Measurements from ENCODE around the gene MRPL17. TPM values are rescaled to one million over a fixed set of nuclear protein-coding genes. Genes with fewer than 3 reads are reported as not detected.

MRPL17 gene
- total RNA-seq, 4 donors from 2014 or later, result 20.0 to 31.6 (median 29.0) TPM

- ATAC-seq (ENCODE audit: low FRiP score) (no peak), DNase-seq (ENCODE audit: low spot score) (no peak)
- no peak for TF ChIP-seq CTCF (IDR thresholded peaks at IDR 0.05)
These were observed 36.0 kb downstream of the MRPL17 start for GRCh38 chr11:6646918-6647679.

- no peak for TF ChIP-seq CTCF (IDR thresholded peaks at IDR 0.05)
- ATAC-seq (ENCODE audit: low FRiP score) (peak; percentile 4), DNase-seq (ENCODE audit: low spot score) (no peak)
These were observed 36.6 kb downstream of the MRPL17 start for GRCh38 chr11:6646576-6646917.

- TF ChIP-seq CTCF (IDR thresholded peaks at IDR 0.05), result no peak
- DNase-seq (ENCODE audit: low spot score) (no peak), ATAC-seq (ENCODE audit: low FRiP score) (peak; percentile 27)
These were observed 37.1 kb downstream of the MRPL17 start for GRCh38 chr11:6646071-6646470.

- no peak for ATAC-seq (ENCODE audit: low FRiP score)
- TF ChIP-seq CTCF (IDR thresholded peaks at IDR 0.05), result no peak
- DNase-seq (ENCODE audit: low spot score), result no peak
These were observed 40.2 kb downstream of the MRPL17 start for GRCh38 chr11:6642957-6643356.

GRCh38 chr11:6640985-6641701, 42.0 kb downstream of the MRPL17 start:
- no peak for ATAC-seq (ENCODE audit: low FRiP score)

GRCh38 chr11:6640036-6640984, 42.8 kb downstream of the MRPL17 start:
- ATAC-seq (ENCODE audit: low FRiP score) (no peak), DNase-seq (ENCODE audit: low spot score) (no peak)
- no peak for TF ChIP-seq CTCF (IDR thresholded peaks at IDR 0.05)

More at GRCh38 chr11:6640985-6641701, 42.0 kb downstream of the MRPL17 start:
- TF ChIP-seq CTCF (IDR thresholded peaks at IDR 0.05), result no peak
- DNase-seq (ENCODE audit: low spot score), result no peak
